ENCODE results near the gene UBE2E2.

Gene UBE2E2

DNA sequence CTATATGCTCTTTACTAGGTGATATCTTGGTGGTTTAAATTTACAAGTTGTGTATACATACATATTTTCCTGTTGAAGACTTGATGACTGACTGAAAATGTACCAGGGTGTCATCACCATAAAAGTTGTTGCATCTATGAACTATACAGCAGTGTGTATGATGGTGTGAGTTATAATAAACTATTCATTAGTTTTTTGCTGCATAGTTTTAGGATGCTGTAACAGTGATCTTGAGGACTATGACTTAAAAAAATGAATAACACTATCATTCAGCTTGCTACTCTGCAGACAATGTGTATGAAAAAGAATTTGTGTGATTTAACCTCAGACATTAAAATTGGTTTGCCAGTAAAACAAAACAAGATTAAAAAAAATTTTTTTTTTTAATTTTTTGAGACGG is 49.0 kb downstream of the UBE2E2 start:
- TF ChIP-seq, protein P1, sequence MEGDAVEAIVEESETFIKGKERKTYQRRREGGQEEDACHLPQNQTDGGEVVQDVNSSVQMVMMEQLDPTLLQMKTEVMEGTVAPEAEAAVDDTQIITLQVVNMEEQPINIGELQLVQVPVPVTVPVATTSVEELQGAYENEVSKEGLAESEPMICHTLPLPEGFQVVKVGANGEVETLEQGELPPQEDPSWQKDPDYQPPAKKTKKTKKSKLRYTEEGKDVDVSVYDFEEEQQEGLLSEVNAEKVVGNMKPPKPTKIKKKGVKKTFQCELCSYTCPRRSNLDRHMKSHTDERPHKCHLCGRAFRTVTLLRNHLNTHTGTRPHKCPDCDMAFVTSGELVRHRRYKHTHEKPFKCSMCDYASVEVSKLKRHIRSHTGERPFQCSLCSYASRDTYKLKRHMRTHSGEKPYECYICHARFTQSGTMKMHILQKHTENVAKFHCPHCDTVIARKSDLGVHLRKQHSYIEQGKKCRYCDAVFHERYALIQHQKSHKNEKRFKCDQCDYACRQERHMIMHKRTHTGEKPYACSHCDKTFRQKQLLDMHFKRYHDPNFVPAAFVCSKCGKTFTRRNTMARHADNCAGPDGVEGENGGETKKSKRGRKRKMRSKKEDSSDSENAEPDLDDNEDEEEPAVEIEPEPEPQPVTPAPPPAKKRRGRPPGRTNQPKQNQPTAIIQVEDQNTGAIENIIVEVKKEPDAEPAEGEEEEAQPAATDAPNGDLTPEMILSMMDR (IDR thresholded peaks at IDR 0.05; ENCODE audit: extremely low read depth, insufficient read depth, missing control alignments): no peak
- no peak for DNase-seq (ENCODE audit: low spot score)
- in situ Hi-C loops (cut with MboI; ENCODE audit: low pct_unique_long_range_greater_than_20kb, low sequenced_read_pairs, unreplicated experiment): no loop called here

DNA sequence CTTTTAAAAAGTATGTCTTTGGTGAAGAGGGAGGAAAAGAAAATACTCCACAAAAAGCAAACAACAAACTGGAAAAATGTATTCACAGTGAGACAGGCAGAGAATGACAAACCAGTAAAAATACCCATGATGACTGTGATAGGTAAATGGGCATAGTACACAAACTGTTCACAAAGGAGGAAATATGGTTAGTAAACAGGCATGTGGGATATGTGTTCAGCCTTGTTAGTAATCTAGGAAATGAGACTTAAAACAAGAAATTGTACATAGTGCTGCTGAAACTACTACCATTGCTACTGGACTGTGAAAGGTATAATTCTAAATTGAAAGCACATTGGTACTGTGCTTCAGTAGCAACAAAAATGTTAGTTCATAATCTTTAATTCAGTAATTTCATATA is 50.1 kb downstream of the UBE2E2 start:
- in situ Hi-C loops (cut with MboI; ENCODE audit: low pct_unique_long_range_greater_than_20kb, low sequenced_read_pairs, unreplicated experiment): no loop called here
- TF ChIP-seq, protein P1 (IDR thresholded peaks at IDR 0.05; ENCODE audit: extremely low read depth, insufficient read depth, missing control alignments): no peak
- DNase-seq (ENCODE audit: low spot score): peak; percentile 8

GRCh38 chr3:23254282-23254681 is 51.2 kb downstream of the UBE2E2 start:
- DNase-seq (ENCODE audit: low spot score): no peak
- TF ChIP-seq, protein P1 (IDR thresholded peaks at IDR 0.05; ENCODE audit: extremely low read depth, insufficient read depth, missing control alignments): no peak
- in situ Hi-C loops (cut with MboI; ENCODE audit: low pct_unique_long_range_greater_than_20kb, low sequenced_read_pairs, unreplicated experiment): no loop called here

- in situ Hi-C loops (cut with MboI; ENCODE audit: low pct_unique_long_range_greater_than_20kb, low sequenced_read_pairs, unreplicated experiment): no loop called here
- DNase-seq (ENCODE audit: low spot score): no peak
- TF ChIP-seq, protein P1 (IDR thresholded peaks at IDR 0.05; ENCODE audit: extremely low read depth, insufficient read depth, missing control alignments): no peak
These were observed 51.7 kb downstream of the UBE2E2 start for GRCh38 chr3:23254835-23255234.

GRCh38 chr3:23256741-23257435 is 53.8 kb downstream of the UBE2E2 start:
- in situ Hi-C loops (cut with MboI; ENCODE audit: low pct_unique_long_range_greater_than_20kb, low sequenced_read_pairs, unreplicated experiment): no loop called here
- TF ChIP-seq, protein P1 (IDR thresholded peaks at IDR 0.05; ENCODE audit: extremely low read depth, insufficient read depth, missing control alignments): no peak
- DNase-seq (ENCODE audit: low spot score): no peak

DNA sequence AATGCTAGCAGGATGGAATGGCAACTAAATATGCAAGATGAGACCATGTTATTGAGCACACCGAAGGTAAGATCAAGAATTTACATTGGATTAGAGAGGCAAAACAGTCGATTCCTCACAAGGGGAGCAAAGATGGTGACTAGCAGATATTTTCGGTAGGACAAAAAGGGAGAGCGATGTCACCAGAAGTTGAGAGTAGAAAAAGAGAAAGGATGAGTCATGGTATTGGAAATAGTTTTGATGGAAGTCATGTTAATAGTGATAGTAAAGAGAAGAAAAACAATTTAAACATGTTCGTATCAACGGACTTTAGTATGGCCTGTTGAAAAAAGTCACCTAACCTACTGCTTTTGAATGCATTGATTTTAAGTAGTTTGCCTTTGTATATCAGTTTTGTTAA is 55.0 kb downstream of the UBE2E2 start:
- DNase-seq (ENCODE audit: low spot score): no peak
- in situ Hi-C loops (cut with MboI; ENCODE audit: low pct_unique_long_range_greater_than_20kb, low sequenced_read_pairs, unreplicated experiment): no loop called here
- TF ChIP-seq, protein P1 (IDR thresholded peaks at IDR 0.05; ENCODE audit: extremely low read depth, insufficient read depth, missing control alignments): no peak
